Eye (tissue), 1 donor: ENCODE measurements around the gene TSSK2.

Experiments used
- DNase-seq: peaks from one replicate; pipeline ENCODE4 v3.0.0-alpha.2; 2015

Gene TSSK2

GRCh38 chr22:19172213-19173046, 41.3 kb downstream of the TSSK2 start:
- DNase-seq: no peak

GRCh38 chr22:19173047-19174035, 42.2 kb downstream of the TSSK2 start:
- no peak for DNase-seq

DNA sequence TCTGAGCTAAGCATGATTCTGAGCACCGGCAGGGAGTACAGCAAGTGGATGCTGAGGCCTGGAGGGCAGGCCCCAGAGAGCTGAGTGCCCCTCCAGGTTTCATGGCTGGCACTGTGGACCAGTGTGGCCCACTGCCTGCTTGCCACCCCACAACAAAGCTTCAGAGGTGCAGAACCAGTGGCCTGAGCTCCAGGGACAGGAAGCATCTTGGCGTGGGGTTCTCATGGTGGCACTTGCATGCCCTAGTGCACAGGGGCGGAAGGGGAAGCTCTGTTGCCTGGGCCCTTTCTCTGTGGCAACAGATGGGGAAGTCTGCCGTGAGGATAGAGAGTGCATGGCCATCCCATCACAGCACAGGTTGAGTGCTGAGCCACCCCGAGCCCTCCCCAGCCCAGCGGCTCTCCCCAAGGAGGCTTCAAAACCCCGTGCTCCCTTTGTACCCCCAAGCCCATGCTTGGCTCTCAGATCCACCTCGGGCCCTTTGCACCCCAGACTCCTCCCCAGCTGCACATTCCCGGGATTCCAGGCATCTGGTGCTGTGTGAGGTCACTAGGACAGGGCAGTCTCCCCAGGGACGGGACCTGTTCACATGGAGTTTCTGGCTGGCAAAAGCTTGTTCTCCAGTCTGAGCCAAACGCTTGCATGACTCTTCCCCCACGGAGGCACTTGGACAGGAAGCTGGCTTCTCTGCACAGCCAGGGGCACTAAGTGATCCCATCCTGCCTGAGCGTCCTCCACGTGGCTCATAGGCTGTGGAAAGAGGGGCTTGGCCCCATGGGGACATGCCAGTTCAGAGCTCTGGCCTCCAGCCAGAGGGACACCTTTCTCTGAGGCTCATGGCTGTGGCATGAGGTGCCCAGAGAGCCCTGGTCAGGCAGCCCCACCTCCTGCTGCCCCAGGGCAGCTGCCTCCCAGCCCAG, 43.3 kb downstream of the TSSK2 start:
- DNase-seq: no peak

GRCh38 chr22:19175026-19175601, 44.0 kb downstream of the TSSK2 start:
- DNase-seq: no peak

DNA sequence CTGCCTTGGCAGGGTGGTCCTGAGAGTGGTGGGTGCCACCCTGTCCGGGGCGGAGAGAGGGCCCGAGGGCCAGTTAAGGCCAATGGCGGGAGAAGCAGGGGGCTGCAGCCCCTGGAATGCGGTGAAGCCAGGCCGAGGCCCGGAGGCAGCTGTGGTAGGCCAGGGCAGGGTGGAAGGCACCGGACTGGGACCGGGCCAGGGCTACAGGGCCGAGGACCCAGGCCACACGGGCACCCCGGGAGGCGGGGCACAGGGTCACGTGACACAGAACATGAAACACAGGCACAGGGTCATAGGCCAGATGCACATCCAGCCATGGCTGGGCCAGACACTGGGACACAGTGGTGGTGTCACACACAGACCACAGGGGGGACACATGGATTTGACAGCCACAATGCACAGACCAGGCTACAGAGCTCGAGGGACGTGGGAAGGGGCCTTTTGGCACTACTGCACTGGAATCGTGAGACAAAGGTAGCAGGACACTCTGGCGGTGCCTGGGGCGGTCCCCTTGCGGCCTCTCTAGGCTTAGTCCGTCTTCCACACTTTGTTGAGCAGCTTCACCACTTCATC, 44.6 kb downstream of the TSSK2 start:
- DNase-seq: no peak

GRCh38 chr22:19176175-19176643, 45.1 kb downstream of the TSSK2 start:
- DNase-seq: no peak

DNA sequence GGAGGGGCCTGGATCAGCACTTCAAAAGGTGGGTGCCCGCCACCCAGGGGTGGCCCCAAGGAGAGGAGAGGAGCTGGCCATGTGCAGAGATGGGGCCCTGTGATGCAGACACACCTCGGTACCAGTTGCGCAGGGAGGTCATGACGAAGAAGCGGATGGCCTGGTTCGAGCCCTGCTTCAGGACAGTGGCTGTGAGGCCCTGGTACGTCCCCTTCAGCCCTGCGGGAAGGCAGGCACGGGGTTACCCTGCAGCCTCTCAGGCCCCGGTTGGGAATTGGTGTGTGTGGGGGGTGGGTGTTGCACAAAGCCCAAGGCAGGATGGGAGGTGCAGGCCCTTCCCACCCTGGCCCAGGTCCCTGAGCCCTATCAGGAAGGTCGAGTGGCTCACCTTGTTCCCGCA, 45.6 kb downstream of the TSSK2 start:
- DNase-seq: no peak

- no peak for DNase-seq
These were observed 46.3 kb downstream of the TSSK2 start for GRCh38 chr22:19177164-19178064.

GRCh38 chr22:19178065-19178656, 47.1 kb downstream of the TSSK2 start:
- peak; percentile 76 for DNase-seq

DNA sequence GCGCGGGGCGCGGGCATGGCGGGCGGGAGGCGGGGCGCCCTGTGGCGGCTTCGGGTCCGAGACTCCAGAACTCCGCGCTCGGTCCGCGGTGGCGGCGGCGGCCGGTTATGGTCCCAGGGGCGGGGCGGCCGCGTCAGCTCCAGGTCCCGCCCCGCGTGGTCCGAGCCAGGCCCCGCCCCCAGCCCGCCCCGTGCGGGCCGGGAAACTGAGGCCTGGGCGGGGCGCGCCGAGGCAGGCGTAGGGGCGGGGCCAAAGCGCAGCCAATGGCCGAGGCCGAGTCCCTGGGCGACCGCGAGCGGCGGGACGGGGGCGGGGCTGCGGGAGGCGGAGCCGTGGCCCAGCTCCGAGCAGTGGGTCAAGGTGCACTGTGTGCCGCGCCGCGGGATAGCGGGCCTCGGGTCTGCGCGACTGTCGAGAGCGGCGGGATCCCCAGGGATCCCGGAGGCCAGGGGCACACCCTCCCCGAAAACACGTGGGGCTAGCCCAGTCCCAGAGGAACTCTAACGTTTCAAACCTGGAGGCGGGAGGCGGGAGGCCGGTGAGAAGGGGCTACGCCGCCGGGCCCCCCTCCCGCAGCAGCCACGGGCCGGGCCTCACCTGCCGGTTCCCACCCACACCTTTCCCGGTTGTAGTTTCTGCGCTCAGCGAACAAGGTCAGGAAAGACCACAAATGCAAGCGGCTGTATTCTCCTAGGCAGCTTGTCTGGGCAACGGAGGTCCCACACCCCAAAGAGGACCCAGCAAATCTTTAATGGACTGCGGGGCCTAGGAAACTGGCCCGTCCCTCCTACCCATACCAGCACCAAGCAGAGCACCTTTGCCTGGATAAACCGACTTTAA, 47.8 kb downstream of the TSSK2 start, which contains the start of gene SLC25A1:
Gene SLC25A1 (minus strand): TSS at position 80 of the 840 bp plus-strand sequence. CDS start 63 bp downstream, at position 17.
- DNase-seq: peak; percentile 93

DNA sequence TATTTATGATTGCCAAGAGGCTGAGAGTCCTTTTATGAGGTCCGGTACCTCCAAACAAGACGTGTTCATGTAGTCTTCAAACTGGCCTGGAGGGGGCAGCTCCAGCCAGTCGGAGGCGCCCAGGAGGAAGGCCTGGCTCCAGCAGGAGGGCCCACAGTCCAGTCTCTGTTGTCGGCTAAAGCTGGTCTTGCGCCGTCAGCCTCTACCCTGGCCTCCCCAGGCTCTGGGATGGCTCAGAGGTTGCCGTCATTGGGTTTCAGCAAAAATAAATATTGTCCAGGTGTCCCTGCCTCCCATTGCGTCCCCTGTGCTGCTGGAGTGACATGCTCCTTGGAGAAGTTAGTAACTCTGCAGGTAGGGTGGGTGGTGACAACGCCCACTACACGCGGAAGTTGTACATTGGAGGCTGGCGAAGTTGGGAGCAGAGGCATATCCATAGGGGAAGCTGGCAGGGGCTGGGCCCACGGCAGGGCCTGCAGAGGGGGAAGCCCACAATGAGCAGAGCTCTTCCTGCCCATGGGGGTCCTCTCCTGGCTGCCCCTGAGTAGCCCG, 48.5 kb downstream of the TSSK2 start:
- no peak for DNase-seq

- DNase-seq: no peak
These were observed 49.1 kb downstream of the TSSK2 start for GRCh38 chr22:19180234-19180633.

GRCh38 chr22:19180740-19181410, 49.8 kb downstream of the TSSK2 start:
- no peak for DNase-seq

DNA sequence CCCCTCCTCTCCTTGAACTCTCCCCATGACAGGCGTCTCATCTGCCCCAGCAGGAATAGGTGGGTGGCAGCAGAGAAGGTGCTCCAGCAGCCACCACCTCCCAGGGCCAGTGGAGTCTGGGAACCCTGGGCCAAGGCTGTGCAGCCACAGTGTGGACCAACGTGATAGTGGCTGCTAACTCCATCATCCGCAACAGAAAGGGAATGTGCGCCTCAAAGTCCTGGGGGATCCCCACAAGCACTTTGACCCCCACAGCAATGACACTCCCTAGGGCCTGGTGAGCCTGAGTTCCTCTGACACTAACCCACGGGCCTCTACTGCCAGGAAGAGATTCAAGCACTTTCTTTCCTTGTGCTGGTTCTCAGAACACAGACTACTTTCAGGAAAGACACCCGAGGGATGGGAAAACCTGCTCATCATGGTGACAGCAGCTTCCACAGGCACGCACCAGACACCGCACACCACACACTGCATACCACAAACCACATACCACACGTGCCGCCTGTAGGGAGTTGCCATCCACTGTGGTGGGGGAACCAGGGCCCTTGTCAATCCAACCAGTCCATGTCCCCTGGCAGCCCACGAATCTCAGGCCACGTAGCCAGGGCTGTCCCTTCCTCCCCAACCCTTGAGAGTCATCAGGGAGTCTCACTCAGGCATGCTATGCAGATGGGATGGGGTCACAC, 50.8 kb downstream of the TSSK2 start:
- DNase-seq: no peak
